ENCODE data around the gene AP2B1. TPM values are rescaled to one million over a fixed set of nuclear protein-coding genes. Genes with fewer than 3 reads are reported as not detected.

The AP2B1 gene
- total RNA-seq, 1 donor from 2014 or later: 330 TPM

GRCh38 chr17:35764123-35764991, 177.2 kb downstream of the AP2B1 start:
- DNase-seq (ENCODE audit: low spot score): peak; percentile 98
- Mint-ChIP-seq H3K4me3 (ENCODE audit: unreplicated experiment) (peak overlapping the region; percentile 91), H3K36me3 (ENCODE audit: low read depth, unreplicated experiment) (peaks cover 5% of the 10 kb centered on the region), H3K4me1 (ENCODE audit: unreplicated experiment) (peaks cover 19% of the 10 kb centered on the region), H3K27ac (ENCODE audit: unreplicated experiment) (peak overlapping the region; percentile 57), H3K9me3 (ENCODE audit: unreplicated experiment) (no peaks in the 10 kb centered on the region), H3K27me3 (ENCODE audit: unreplicated experiment) (peaks cover 8% of the 10 kb centered on the region)
- TF ChIP-seq, protein P1, sequence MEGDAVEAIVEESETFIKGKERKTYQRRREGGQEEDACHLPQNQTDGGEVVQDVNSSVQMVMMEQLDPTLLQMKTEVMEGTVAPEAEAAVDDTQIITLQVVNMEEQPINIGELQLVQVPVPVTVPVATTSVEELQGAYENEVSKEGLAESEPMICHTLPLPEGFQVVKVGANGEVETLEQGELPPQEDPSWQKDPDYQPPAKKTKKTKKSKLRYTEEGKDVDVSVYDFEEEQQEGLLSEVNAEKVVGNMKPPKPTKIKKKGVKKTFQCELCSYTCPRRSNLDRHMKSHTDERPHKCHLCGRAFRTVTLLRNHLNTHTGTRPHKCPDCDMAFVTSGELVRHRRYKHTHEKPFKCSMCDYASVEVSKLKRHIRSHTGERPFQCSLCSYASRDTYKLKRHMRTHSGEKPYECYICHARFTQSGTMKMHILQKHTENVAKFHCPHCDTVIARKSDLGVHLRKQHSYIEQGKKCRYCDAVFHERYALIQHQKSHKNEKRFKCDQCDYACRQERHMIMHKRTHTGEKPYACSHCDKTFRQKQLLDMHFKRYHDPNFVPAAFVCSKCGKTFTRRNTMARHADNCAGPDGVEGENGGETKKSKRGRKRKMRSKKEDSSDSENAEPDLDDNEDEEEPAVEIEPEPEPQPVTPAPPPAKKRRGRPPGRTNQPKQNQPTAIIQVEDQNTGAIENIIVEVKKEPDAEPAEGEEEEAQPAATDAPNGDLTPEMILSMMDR (IDR thresholded peaks at IDR 0.05; ENCODE audit: unreplicated experiment): peak; percentile 96

DNA sequence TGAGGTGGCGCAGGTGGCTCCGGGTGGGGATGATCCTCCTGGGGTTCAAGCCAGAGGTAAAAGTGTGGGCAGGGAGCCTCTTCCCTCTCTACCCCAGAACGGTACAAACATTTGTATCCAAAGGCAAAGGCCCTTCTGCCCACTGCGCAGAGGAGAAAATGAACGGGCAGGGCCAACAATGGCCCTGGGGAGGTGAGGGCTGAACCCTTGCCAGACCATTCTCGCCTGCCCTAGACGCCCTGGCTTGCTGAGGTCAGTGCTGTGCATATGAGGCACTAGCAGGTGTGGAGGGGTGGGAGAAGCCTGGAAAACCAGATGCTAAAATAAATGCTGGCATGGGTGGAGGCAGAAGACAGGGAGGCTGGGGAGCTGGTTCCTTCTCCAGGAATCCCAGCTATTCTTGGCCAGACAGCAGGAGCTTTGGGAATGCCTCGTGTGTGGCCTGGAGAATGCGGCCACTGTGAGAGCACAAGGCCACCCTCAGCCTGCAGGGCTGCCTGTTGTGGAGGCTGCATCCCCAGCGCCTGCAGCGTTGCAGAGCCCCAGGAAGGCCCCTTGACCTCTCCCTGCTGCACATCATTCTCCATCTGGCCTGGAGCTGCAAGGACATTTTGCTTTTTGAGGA, 178.1 kb downstream of the AP2B1 start:
- H3K4me3 Mint-ChIP-seq (ENCODE audit: unreplicated experiment): peak overlapping the region; percentile 91
- peaks cover 8% of the 10 kb centered on the region for H3K27me3 Mint-ChIP-seq (ENCODE audit: unreplicated experiment)
- no peak for DNase-seq (ENCODE audit: low spot score)
- H3K4me1 Mint-ChIP-seq (ENCODE audit: unreplicated experiment): peaks cover 18% of the 10 kb centered on the region
- TF ChIP-seq, protein P1 (IDR thresholded peaks at IDR 0.05; ENCODE audit: unreplicated experiment): no peak
- H3K27ac Mint-ChIP-seq (ENCODE audit: unreplicated experiment): peak overlapping the region; percentile 24
- no peaks in the 10 kb centered on the region for H3K9me3 Mint-ChIP-seq (ENCODE audit: unreplicated experiment)
- H3K36me3 Mint-ChIP-seq (ENCODE audit: low read depth, unreplicated experiment): peaks cover 5% of the 10 kb centered on the region

DNA sequence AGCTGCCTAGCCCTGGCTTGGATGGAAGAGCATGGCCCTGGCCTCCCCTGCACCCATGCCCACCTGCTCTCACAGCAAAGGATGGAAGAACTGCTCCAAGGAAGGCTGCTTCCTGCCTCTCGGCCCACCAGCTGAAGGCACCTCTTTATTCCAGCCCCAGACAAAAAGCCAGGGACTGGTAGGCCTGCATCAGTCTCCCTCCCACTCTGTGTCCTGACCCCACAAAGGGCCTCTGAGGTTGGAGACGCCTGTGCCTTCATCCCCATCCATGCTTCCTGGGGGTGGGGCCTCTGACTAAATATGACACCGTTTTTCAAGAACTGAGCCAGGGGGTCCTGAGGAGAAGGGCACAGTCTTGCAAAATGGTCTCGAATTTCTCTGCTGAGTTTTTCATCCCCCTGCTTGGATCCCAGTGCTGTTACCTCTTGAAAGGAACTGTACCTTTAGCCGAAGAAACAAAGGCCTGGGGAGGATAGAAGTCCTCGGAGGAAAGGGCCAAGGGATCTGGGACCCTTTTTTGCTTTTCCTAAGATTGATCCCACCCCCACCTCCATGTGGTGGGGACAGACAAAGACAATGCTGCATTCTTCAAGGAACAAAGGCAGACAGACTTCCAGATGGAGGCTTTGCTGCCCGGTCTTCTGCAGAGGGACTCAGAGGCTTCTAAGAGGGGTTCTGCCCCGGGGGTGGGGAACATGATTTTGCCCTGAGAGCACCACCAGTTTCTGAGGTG, 178.8 kb downstream of the AP2B1 start:
- H3K36me3 Mint-ChIP-seq (ENCODE audit: low read depth, unreplicated experiment): peaks cover 5% of the 10 kb centered on the region
- no peak overlapping the region for H3K4me3 Mint-ChIP-seq (ENCODE audit: unreplicated experiment)
- no peak overlapping the region for H3K27ac Mint-ChIP-seq (ENCODE audit: unreplicated experiment)
- peaks cover 17% of the 10 kb centered on the region for H3K4me1 Mint-ChIP-seq (ENCODE audit: unreplicated experiment)
- no peak for DNase-seq (ENCODE audit: low spot score)
- no peaks in the 10 kb centered on the region for H3K9me3 Mint-ChIP-seq (ENCODE audit: unreplicated experiment)
- peaks cover 8% of the 10 kb centered on the region for H3K27me3 Mint-ChIP-seq (ENCODE audit: unreplicated experiment)
- TF ChIP-seq, protein P1 (IDR thresholded peaks at IDR 0.05; ENCODE audit: unreplicated experiment): no peak

DNA sequence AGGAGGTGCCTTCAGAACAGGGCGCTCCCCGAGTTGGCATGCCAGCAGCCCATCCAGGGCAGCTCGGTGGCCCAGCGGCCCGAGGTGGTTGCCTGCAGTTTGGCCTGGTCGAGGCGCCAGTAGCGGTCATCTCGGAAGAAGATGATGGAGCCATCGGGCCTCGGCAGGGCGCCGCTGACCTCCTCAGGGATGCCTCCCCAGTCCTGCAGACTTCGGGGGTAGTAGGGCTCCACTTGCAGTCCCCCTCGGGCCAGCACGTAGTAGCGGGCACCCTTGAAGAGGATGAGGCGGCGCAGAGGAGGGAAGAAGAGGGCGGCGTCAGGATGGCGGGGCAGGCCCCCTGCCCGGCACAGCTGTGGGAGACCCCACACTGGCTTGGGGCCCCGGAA, 179.4 kb downstream of the AP2B1 start:
- no peak overlapping the region for H3K4me3 Mint-ChIP-seq (ENCODE audit: unreplicated experiment)
- H3K27me3 Mint-ChIP-seq (ENCODE audit: unreplicated experiment): peaks cover 8% of the 10 kb centered on the region
- H3K9me3 Mint-ChIP-seq (ENCODE audit: unreplicated experiment): no peaks in the 10 kb centered on the region
- H3K4me1 Mint-ChIP-seq (ENCODE audit: unreplicated experiment): peaks cover 17% of the 10 kb centered on the region
- peaks cover 4% of the 10 kb centered on the region for H3K36me3 Mint-ChIP-seq (ENCODE audit: low read depth, unreplicated experiment)
- TF ChIP-seq, protein P1 (IDR thresholded peaks at IDR 0.05; ENCODE audit: unreplicated experiment): no peak
- DNase-seq (ENCODE audit: low spot score): no peak
- H3K27ac Mint-ChIP-seq (ENCODE audit: unreplicated experiment): no peak overlapping the region
